ENCODE data around the gene LAMA3. TPM values are rescaled to one million over a fixed set of nuclear protein-coding genes. Genes with fewer than 3 reads are reported as not detected.

The LAMA3 gene
- total RNA-seq, 4 donors from 2014 or later: 46.3 to 80.6 (median 67.1) TPM

- H3K4me3 ChIP-seq: no peak overlapping the region
- no peaks in the 10 kb centered on the region for H3K9me3 ChIP-seq
- H3K27ac ChIP-seq: no peak overlapping the region
- no peaks in the 10 kb centered on the region for H3K27me3 ChIP-seq
- TF ChIP-seq POLR2A (IDR thresholded peaks at IDR 0.05): no peak
- TF ChIP-seq CTCF (IDR thresholded peaks at IDR 0.05): no peak
- no peaks in the 10 kb centered on the region for H3K4me1 ChIP-seq
- no peak for DNase-seq (ENCODE audit: low spot score in 2 of 2)
- peaks cover 0 to 44% (median 0%) of the 10 kb centered on the region in 3 donors for H3K36me3 ChIP-seq
- 37 to 50% methylated on average over 2 of the region's 2 CpGs for WGBS, 2 donors
These were observed 237.3 kb downstream of the LAMA3 start for GRCh38 chr18:23926571-23926970.

GRCh38 chr18:23927821-23928746 is 238.8 kb downstream of the LAMA3 start:
- Histone ChIP-seq H3K36me3 (peaks cover 0 to 41% (median 3%) of the 10 kb centered on the region in 3 donors), H3K4me3 (no peak overlapping the region), H3K4me1 (no peaks in the 10 kb centered on the region), H3K9me3 (no peaks in the 10 kb centered on the region), H3K27me3 (no peaks in the 10 kb centered on the region), H3K27ac (no peak overlapping the region)
- WGBS, 2 donors: 71 to 77% methylated on average over 13 of the region's 13 CpGs
- TF ChIP-seq EP300 (IDR thresholded peaks at IDR 0.05) (no peak), POLR2A (IDR thresholded peaks at IDR 0.05) (no peak), CTCF (IDR thresholded peaks at IDR 0.05) (no peak)
- no peak for DNase-seq (ENCODE audit: low spot score in 2 of 2)

GRCh38 chr18:23929362-23929930 is 240.2 kb downstream of the LAMA3 start:
- no peak overlapping the region for H3K27ac ChIP-seq
- H3K27me3 ChIP-seq: no peaks in the 10 kb centered on the region
- H3K4me1 ChIP-seq: no peaks in the 10 kb centered on the region
- H3K4me3 ChIP-seq: no peak overlapping the region
- no peaks in the 10 kb centered on the region for H3K9me3 ChIP-seq
- TF ChIP-seq EP300 (IDR thresholded peaks at IDR 0.05): no peak
- no peak for TF ChIP-seq POLR2A (IDR thresholded peaks at IDR 0.05)
- no peak for TF ChIP-seq CTCF (IDR thresholded peaks at IDR 0.05)
- peaks cover 0 to 35% (median 3%) of the 10 kb centered on the region in 3 donors for H3K36me3 ChIP-seq
- DNase-seq (ENCODE audit: low spot score in 2 of 2): no peak
- 85 to 88% methylated on average over 4 to 5 of the region's 5 CpGs for WGBS, 2 donors

GRCh38 chr18:23930002-23930401 is 240.7 kb downstream of the LAMA3 start:
- Histone ChIP-seq H3K36me3 (peaks cover 0 to 38% (median 3%) of the 10 kb centered on the region in 3 donors), H3K27ac (no peak overlapping the region), H3K27me3 (no peaks in the 10 kb centered on the region), H3K4me3 (no peak overlapping the region), H3K9me3 (no peaks in the 10 kb centered on the region), H3K4me1 (no peaks in the 10 kb centered on the region)
- TF ChIP-seq EP300 (IDR thresholded peaks at IDR 0.05): no peak
- TF ChIP-seq POLR2A (IDR thresholded peaks at IDR 0.05): no peak
- no peak for TF ChIP-seq CTCF (IDR thresholded peaks at IDR 0.05)
- DNase-seq (ENCODE audit: low spot score in 2 of 2): no peak
- WGBS, 2 donors: 93 to 96% methylated on average over 1 of the region's 1 CpG

All from tibial nerve (tissue), 4 donors.